Heart left ventricle (tissue), 16 donors: Measurements from ENCODE around the gene LAMA3. TPM values are rescaled to one million over a fixed set of nuclear protein-coding genes. Genes with fewer than 3 reads are reported as not detected.

Source experiments
- ATAC-seq, 4 donors: fragments of 200-7000 bp; cut with Tn5 transposase; one replicate each; pipeline ENCODE4 v1.9.1; 2020 to 2022; ENCODE audit warnings: moderate library complexity in 4 of 4, mild to moderate bottlenecking in 3 of 4, moderate number of reproducible peaks in 1 of 4
- DNase-seq, 5 donors: peaks; one replicate each; pipeline ENCODE4 v3.0.0-alpha.2; 2020
- H3K27ac ChIP-seq, 12 donors: fragments of 200-600 bp; sonication (generic) in 4 of 12; one replicate each; pipeline versions ENCODE4 v1.5.0 to v1.8.0; 2016 to 2022; ENCODE audit warnings: mild to moderate bottlenecking in 2 of 12
- H3K27me3 ChIP-seq, 9 donors: fragments of 200-600 bp; sonication (generic) in 2 of 9; one replicate each; pipeline versions ENCODE4 v1.5.1 to v1.8.0; 2016 to 2022; ENCODE audit warnings: mild to moderate bottlenecking in 3 of 9
- H3K36me3 ChIP-seq, 9 donors: fragments of 200-600 bp; sonication (generic) in 2 of 9; one replicate each; pipeline versions ENCODE4 v1.5.0 to v1.8.0; 2018 to 2022; ENCODE audit warnings: mild to moderate bottlenecking in 2 of 9
- H3K4me1 ChIP-seq, 12 donors: fragments of 200-600 bp; sonication (generic) in 4 of 12; one replicate each; pipeline versions ENCODE4 v1.5.0 to v1.8.0; 2016 to 2022; ENCODE audit warnings: mild to moderate bottlenecking in 3 of 12
- H3K4me3 ChIP-seq, 12 donors: fragments of 200-600 bp; sonication (generic) in 4 of 12; one replicate each; pipeline versions ENCODE4 v1.5.0 to v1.8.0; 2017 to 2022; ENCODE audit warnings: mild to moderate bottlenecking in 9 of 12, moderate library complexity in 4 of 12
- H3K9me3 ChIP-seq, 12 donors: fragments of 200-600 bp; sonication (generic) in 4 of 12; one replicate each; pipeline versions ENCODE4 v1.5.0 to v1.8.0; 2016 to 2022; ENCODE audit warnings: mild to moderate bottlenecking in 1 of 12
- CTCF ChIP-seq, 12 donors: fragments of 200-600 bp; sonication (generic) in 4 of 12; IDR thresholded peaks; one replicate each; pipeline versions ENCODE4 v1.5.0 to v1.8.0; 2018 to 2022; ENCODE audit warnings: antibody characterized with exemption in 12 of 12, mild to moderate bottlenecking in 5 of 12
- POLR2A ChIP-seq, 2 donors: fragments of 450-650 bp; IDR thresholded peaks; one replicate each; pipeline ENCODE4 v1.6.1; 2017; ENCODE audit warnings: antibody characterized with exemption in 2 of 2, mild to moderate bottlenecking in 2 of 2, moderate library complexity in 2 of 2
- WGBS, 4 donors: extraction: QIAGEN DNeasy Blood & Tissue Kit in 2 of 4; methylation state at CpG; one replicate each; pipeline versions ENCODE4 v1.1.5 to v1.1.7; 2013 to 2018; 5-methylcytosine and 5-hydroxymethylcytosine counted together
- intact Hi-C, 10 donors: fragments of 100-400 bp; cut with DNase I; formaldehyde crosslinking; loops; one replicate each; pipeline versions ENCODE4 v1.11.1 to v1.14.2; 2022
- polyA plus RNA-seq, 2 donors: library from polyadenylated mRNA; stranded (reverse); fragments of 200-250 nt; gene quantifications; one replicate each; pipeline ENCODE4 v1.2.3, GENCODE V29; 2013
- total RNA-seq, 9 donors: library from RNA; depleted of rRNA in 2 of 9; stranded (reverse); fragments of >200 nt in 2 of 9; fragmentation: NEBNext Ultra II Directional in 3 of 9; extraction: Animal tissue kit (Norgen Biotek cat#: 25700) in 3 of 9; gene quantifications; one replicate each; pipeline versions ENCODE4 v1.1.0 to v1.2.4, GENCODE V29; 2016 to 2023
- donor health status: ischemic (EF 13 %, LVEDD 7.1; RV severe dilation, severe dysfunction).
- donor health status: healthy with polysubstance abuse.
- donor health status: DM: no; HTN: yes; CAD: no.
- donor health status: DM: no; HTN: no; CAD: no.
- donor health status: ischemic (EF 25% LVEDD 6.9; RV normal size, moderate dysfunction).
- donor health status: ischemic (EF 25% LVEDD 5.7; RV mildly dilated, moderate dysfunction).
- donor health status: healthy.
- donor health status: DM: yes; HTN: yes; CAD: no.
- donor health status: ischemic (EF 35%, LVEDD 5.7; RV mildly dilated, moderate dysfunction).
- donor health status: nonischemic (EF 11% LVEDD 7.7; RV severe dilation, severe dysfunction).
- donor health status: DM: yes; HTN: yes; CAD: no.
- donor health status: PGD.
- donor health status: ischemic (EF 29% LVEDD 5.4; RV normal size, mild dysfunction).
- donor health status: nonischemic (EF 23%, LVEDD 6.1; RV moderate dilation, normal function).

LAMA3 gene
- total and polyA plus RNA-seq, 11 donors: 1.2 to 6.6 (median 3.2) TPM

DNA sequence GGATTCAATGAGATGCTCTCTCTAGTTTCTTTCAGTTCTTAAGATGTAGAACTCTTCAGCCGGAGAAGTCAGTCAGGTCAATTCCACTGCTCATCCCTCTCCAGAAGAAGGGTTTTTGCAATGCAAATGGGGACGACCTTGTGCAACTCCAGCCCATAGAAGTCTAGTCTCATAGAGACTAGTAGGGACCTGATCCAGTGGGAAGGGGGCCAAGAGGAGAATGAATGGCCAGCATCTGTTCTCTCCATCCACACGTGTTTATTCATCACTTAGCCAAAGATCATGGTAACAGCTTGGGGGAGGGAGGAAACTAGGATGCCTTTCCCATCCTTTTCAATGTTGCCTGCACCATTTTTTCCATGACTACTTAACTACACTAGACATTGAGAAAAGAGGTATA is 120.2 kb downstream of the LAMA3 start:
- intact Hi-C loops: loop anchor here in 2 of 10 donors (5.0 to 10.0 kb wide), 2 partner anchors 187 to 295 kb away; no protein-coding TSS in a partner anchor
- 47 to 65% (median 58%) methylated on average over 3 of the region's 3 CpGs for WGBS, 4 donors

DNA sequence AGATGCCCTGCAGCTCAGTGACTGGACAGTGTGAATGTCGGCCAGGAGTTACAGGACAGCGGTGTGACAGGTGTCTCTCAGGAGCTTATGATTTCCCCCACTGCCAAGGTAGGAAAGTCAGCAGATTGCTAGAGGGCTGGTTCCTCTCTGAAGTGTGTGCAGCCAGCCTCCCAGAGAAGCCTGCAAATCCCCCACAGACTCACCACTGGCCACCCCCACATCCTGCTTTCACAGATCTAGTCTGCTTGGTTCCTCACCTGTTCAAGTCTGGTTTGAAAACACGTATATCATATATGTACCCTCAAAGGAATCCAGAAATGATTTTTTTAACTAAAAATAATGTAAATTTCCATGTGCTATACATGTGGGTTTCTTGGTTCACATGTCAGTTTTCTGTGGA is 121.1 kb downstream of the LAMA3 start:
- DNase-seq: no peak
- Histone ChIP-seq H3K9me3 (no peaks in the 10 kb centered on the region), H3K4me3 (no peak overlapping the region)

More for the DNA sequence above, 120.2 kb downstream of the LAMA3 start:
- no peak overlapping the region for H3K4me3 ChIP-seq
- no peaks in the 10 kb centered on the region for H3K36me3 ChIP-seq
- H3K27ac ChIP-seq: no peak overlapping the region
- DNase-seq (no peak), ATAC-seq (no peak)
- TF ChIP-seq CTCF (IDR thresholded peaks at IDR 0.05) (no peak), POLR2A (IDR thresholded peaks at IDR 0.05) (no peak)
- no peaks in the 10 kb centered on the region for H3K27me3 ChIP-seq
- H3K4me1 ChIP-seq: peaks cover 0 to under 1% (median 0%) of the 10 kb centered on the region in 12 donors
- H3K9me3 ChIP-seq: no peaks in the 10 kb centered on the region

GRCh38 chr18:23811176-23811575 is 121.9 kb downstream of the LAMA3 start:
- WGBS, 4 donors: 87 to 94% (median 90%) methylated on average over 3 of the region's 3 CpGs
- H3K9me3 ChIP-seq: no peaks in the 10 kb centered on the region
- H3K27me3 ChIP-seq: no peaks in the 10 kb centered on the region
- peaks cover 0 to 9% (median 0%) of the 10 kb centered on the region in 12 donors for H3K4me1 ChIP-seq
- no peak for TF ChIP-seq POLR2A (IDR thresholded peaks at IDR 0.05)
- TF ChIP-seq CTCF (IDR thresholded peaks at IDR 0.05): no peak
- H3K36me3 ChIP-seq: peaks cover 0 to 4% (median 0%) of the 10 kb centered on the region in 9 donors
- H3K27ac ChIP-seq: no peak overlapping the region
- no peak for ATAC-seq
- intact Hi-C loops: loop anchor here in 8 of 10 donors (2.0 to 10.0 kb wide), 10 partner anchors 56 to 304 kb away; no protein-coding TSS in a partner anchor
- no peak for DNase-seq
- no peak overlapping the region for H3K4me3 ChIP-seq

More for the DNA sequence above, 121.1 kb downstream of the LAMA3 start:
- Histone ChIP-seq H3K4me1 (peaks cover 0 to 9% (median 0%) of the 10 kb centered on the region in 12 donors), H3K36me3 (peaks cover 0 to 4% (median 0%) of the 10 kb centered on the region in 9 donors), H3K27ac (no peak overlapping the region), H3K27me3 (no peaks in the 10 kb centered on the region)
- no peak for ATAC-seq
- 83 to 92% (median 91%) methylated on average over 3 of the region's 3 CpGs for whole genome bisulfite sequencing, 4 donors
- no peak for TF ChIP-seq CTCF (IDR thresholded peaks at IDR 0.05)
- TF ChIP-seq POLR2A (IDR thresholded peaks at IDR 0.05): no peak
- intact Hi-C loops: loop anchor here in 8 of 10 donors (2.0 to 10.0 kb wide), 10 partner anchors 56 to 304 kb away; no protein-coding TSS in a partner anchor

GRCh38 chr18:23812546-23813440 is 123.5 kb downstream of the LAMA3 start:
- DNase-seq (no peak), ATAC-seq (no peak)
- H3K36me3 ChIP-seq: peaks cover 0 to 4% (median 0%) of the 10 kb centered on the region in 9 donors
- intact Hi-C loops: loop anchor here in 9 of 10 donors (2.0 to 10.0 kb wide), 10 partner anchors 58 to 302 kb away; no protein-coding TSS in a partner anchor
- H3K9me3 ChIP-seq: no peaks in the 10 kb centered on the region
- H3K27ac ChIP-seq: no peak overlapping the region
- peaks cover 0 to 9% (median 0%) of the 10 kb centered on the region in 12 donors for H3K4me1 ChIP-seq
- H3K4me3 ChIP-seq: no peak overlapping the region
- WGBS, 4 donors: 40 to 42% (median 41%) methylated on average over 4 of the region's 4 CpGs
- TF ChIP-seq CTCF (IDR thresholded peaks at IDR 0.05): peak; percentile 45 to 74 (median 59)
- TF ChIP-seq POLR2A (IDR thresholded peaks at IDR 0.05): no peak
- no peaks in the 10 kb centered on the region for H3K27me3 ChIP-seq
